ENCODE results near the gene DSCAML1. TPM values are rescaled to one million over a fixed set of nuclear protein-coding genes. Genes with fewer than 3 reads are reported as not detected.
"Not testable (repeated sequence)": the region's sequence is repeated elsewhere in the genome, so short reads cannot be mapped to it uniquely, and the experiment has no call there.

DSCAML1 gene
- total RNA-seq, 1 donor from 2014 or later: 10.2 TPM

GRCh38 chr11:117468888-117469287 is 328.1 kb downstream of the DSCAML1 start:
- DNase-seq (ENCODE audit: low read depth): no peak

GRCh38 chr11:117467770-117468169 is 329.2 kb downstream of the DSCAML1 start:
- DNase-seq (ENCODE audit: low read depth): no peak

GRCh38 chr11:117466966-117467365 is 330.1 kb downstream of the DSCAML1 start:
- no peak for DNase-seq (ENCODE audit: low read depth)

GRCh38 chr11:117465236-117465997 is 331.6 kb downstream of the DSCAML1 start:
- no peak for DNase-seq (ENCODE audit: low read depth)

- DNase-seq (ENCODE audit: low read depth): no peak
These were observed 332.2 kb downstream of the DSCAML1 start for GRCh38 chr11:117464778-117465177.

- DNase-seq (ENCODE audit: low read depth): no peak
These were observed 334.2 kb downstream of the DSCAML1 start for GRCh38 chr11:117462864-117463247.

- no peak for DNase-seq (ENCODE audit: low read depth)
These were observed 334.7 kb downstream of the DSCAML1 start for GRCh38 chr11:117462183-117462863.

- DNase-seq (ENCODE audit: low read depth): no peak
These were observed 335.4 kb downstream of the DSCAML1 start for GRCh38 chr11:117461396-117462182.

- DNase-seq (ENCODE audit: low read depth): no peak
These were observed 337.1 kb downstream of the DSCAML1 start for GRCh38 chr11:117459979-117460300.

GRCh38 chr11:117459123-117459978 is 337.7 kb downstream of the DSCAML1 start:
- DNase-seq (ENCODE audit: low read depth): no peak

- DNase-seq (ENCODE audit: low read depth): peak; percentile 13
These were observed 338.5 kb downstream of the DSCAML1 start for GRCh38 chr11:117458275-117459122.

GRCh38 chr11:117457835-117458234 is 339.2 kb downstream of the DSCAML1 start:
- no peak for DNase-seq (ENCODE audit: low read depth)

- no peak for DNase-seq (ENCODE audit: low read depth)
These were observed 339.8 kb downstream of the DSCAML1 start for GRCh38 chr11:117457031-117457785.

- not testable (repeated sequence) for DNase-seq (ENCODE audit: low read depth)
These were observed 340.3 kb downstream of the DSCAML1 start for GRCh38 chr11:117456721-117457029.

GRCh38 chr11:117456027-117456720 is 340.8 kb downstream of the DSCAML1 start:
- DNase-seq (ENCODE audit: low read depth): no peak

GRCh38 chr11:117454564-117454917 is 342.5 kb downstream of the DSCAML1 start:
- DNase-seq (ENCODE audit: low read depth): no peak

- no peak for DNase-seq (ENCODE audit: low read depth)
These were observed 343.0 kb downstream of the DSCAML1 start for GRCh38 chr11:117453886-117454563.

GRCh38 chr11:117449111-117449693 is 347.8 kb downstream of the DSCAML1 start:
- no peak for DNase-seq (ENCODE audit: low read depth)

Measured in renal cortical epithelial cell (primary cell).